HG02678 (cell line): ENCODE data around the gene SLC12A5.

Experiments
- ATAC-seq: cut with Tn5 transposase; IDR thresholded peaks from one replicate; pipeline ENCODE4 v1.9.1; 2021; ENCODE audit warnings: mild to moderate bottlenecking, moderate library complexity; ENCODE audit not compliant: unreplicated experiment

SLC12A5 gene

GRCh38 chr20:46006022-46006705 is 22.9 kb upstream of the SLC12A5 start:
- ATAC-seq: no peak

GRCh38 chr20:46006964-46007363 is 22.1 kb upstream of the SLC12A5 start:
- no peak for ATAC-seq

GRCh38 chr20:46007671-46008070 is 21.3 kb upstream of the SLC12A5 start:
- ATAC-seq: no peak

- ATAC-seq: no peak
Observed at GRCh38 chr20:46009816-46010215, 19.2 kb upstream of the SLC12A5 start.

GRCh38 chr20:46010491-46011391 is 18.3 kb upstream of the SLC12A5 start:
- no peak for ATAC-seq

GRCh38 chr20:46011631-46012482 is 17.2 kb upstream of the SLC12A5 start:
- ATAC-seq: no peak

- ATAC-seq: no peak
Observed at GRCh38 chr20:46012921-46013320, 16.1 kb upstream of the SLC12A5 start.

GRCh38 chr20:46013322-46013828 is 15.6 kb upstream of the SLC12A5 start:
- ATAC-seq: no peak

GRCh38 chr20:46013829-46014516 is 15.0 kb upstream of the SLC12A5 start:
- ATAC-seq: no peak

- no peak for ATAC-seq
Observed at GRCh38 chr20:46014517-46015396, 14.3 kb upstream of the SLC12A5 start.

GRCh38 chr20:46017272-46017671 is 11.7 kb upstream of the SLC12A5 start:
- no peak for ATAC-seq

- ATAC-seq: no peak
Observed at GRCh38 chr20:46018112-46018511, 10.9 kb upstream of the SLC12A5 start.

GRCh38 chr20:46018611-46019010 is 10.4 kb upstream of the SLC12A5 start:
- ATAC-seq: no peak

GRCh38 chr20:46020555-46020954 is 8.5 kb upstream of the SLC12A5 start:
- no peak for ATAC-seq

GRCh38 chr20:46021361-46022359 is 7.4 kb upstream of the SLC12A5 start:
- no peak for ATAC-seq

GRCh38 chr20:46022411-46023147 is 6.4 kb upstream of the SLC12A5 start:
- ATAC-seq: no peak

GRCh38 chr20:46023148-46023484 is 5.9 kb upstream of the SLC12A5 start:
- ATAC-seq: no peak

GRCh38 chr20:46023999-46024398 is 5.0 kb upstream of the SLC12A5 start:
- ATAC-seq: no peak
